Panc1 (cell line): Measurements from ENCODE around the gene ARHGAP8. TPM values are rescaled to one million over a fixed set of nuclear protein-coding genes. Genes with fewer than 3 reads are reported as not detected.
"Not testable (repeated sequence)": the region's sequence is repeated elsewhere in the genome, so short reads cannot be mapped to it uniquely, and the experiment has no call there.

Experiments used
- ATAC-seq: fragments of 200-7000 bp; cut with Tn5 transposase; 2 replicates; pipeline ENCODE4 v1.9.1; 2020; ENCODE audit warnings: mild to moderate bottlenecking, moderate library complexity
- BruUV-seq: library from RNA; stranded (reverse); fragments of 400-500 nt; replicated peaks from 2 replicates; lab custom pipeline; 2021; lab: Mats Ljungman, UMichigan
- CTCF ChIA-PET: fragments of 300-600 bp; sonication (Branson Sonifier 250); formaldehyde crosslinking; loops from one replicate; lab custom pipeline; 2022; ENCODE audit warnings: antibody characterized with exemption; lab: Charles Lee
- POLR2A ChIA-PET: fragments of 300-600 bp; sonication (Branson Sonifier 250); formaldehyde crosslinking; loops from one replicate; lab custom pipeline; 2022; ENCODE audit warnings: antibody characterized with exemption; lab: Charles Lee
- DNase-seq: peaks from one replicate; pipeline ENCODE4 v3.0.0-alpha.2; 2010; ENCODE audit warnings: low read depth, low spot score
- H3K27ac ChIP-seq: 2 replicates; pipeline ENCODE4 v1.5.1; 2011; ENCODE audit warnings: mild to moderate bottlenecking, low read length, inconsistent platforms
- H3K27me3 ChIP-seq: fragments of 200-500 bp; sonication (Bioruptor generic); 2 replicates; pipeline ENCODE4 v1.6.0; 2014; ENCODE audit warnings: low read length, inconsistent platforms; ENCODE audit not compliant: control insufficient read depth, insufficient read depth
- H3K36me3 ChIP-seq: fragments of 200-500 bp; sonication (Bioruptor generic); 2 replicates; pipeline ENCODE4 v1.5.1; 2014; ENCODE audit warnings: inconsistent platforms, mild to moderate bottlenecking, low read length, moderate library complexity; ENCODE audit not compliant: control insufficient read depth, insufficient read depth
- H3K4me1 ChIP-seq: 2 replicates; pipeline ENCODE4 v1.5.1; 2011; ENCODE audit warnings: inconsistent platforms, mild to moderate bottlenecking, low read length, moderate library complexity; ENCODE audit not compliant: control insufficient read depth, insufficient read depth
- H3K4me3 ChIP-seq, 2 experiments: 2 replicates each; pipeline ENCODE4 v1.5.1; 2011 to 2012; ENCODE audit warnings: low read depth in 2 of 2, low read length in 2 of 2, mild to moderate bottlenecking in 2 of 2, inconsistent platforms in 1 of 2, moderate library complexity in 1 of 2
- H3K9me3 ChIP-seq: fragments of 200-500 bp; sonication (Bioruptor generic); 2 replicates; pipeline ENCODE4 v1.5.1; 2014; ENCODE audit warnings: low read depth, mild to moderate bottlenecking, inconsistent platforms, low read length, moderate library complexity; ENCODE audit not compliant: control insufficient read depth, insufficient read depth
- POLR2AphosphoS5 ChIP-seq: IDR thresholded peaks from 2 replicates; pipeline ENCODE4 v1.6.1; 2012; ENCODE audit warnings: mild to moderate bottlenecking, low read depth, low read length, moderate library complexity
- SIN3A ChIP-seq: IDR thresholded peaks from 2 replicates; pipeline ENCODE4 v1.6.1; 2012; ENCODE audit warnings: low read depth, mild to moderate bottlenecking, low read length, moderate library complexity, borderline replicate concordance; ENCODE audit not compliant: insufficient read depth
- TCF7L2 ChIP-seq: IDR thresholded peaks from 2 replicates; pipeline ENCODE4 v1.6.1; 2011; ENCODE audit warnings: mild to moderate bottlenecking, low read depth, low read length, inconsistent platforms
- in situ Hi-C: cut with HindIII; loops from 2 replicates; pipeline ENCODE4 v1.10.0; 2016; ENCODE audit warnings: low sequenced_read_pairs, low pct_unique_long_range_greater_than_20kb
- intact Hi-C: fragments of 100-400 bp; cut with micrococcal nuclease; formaldehyde crosslinking; loops from one replicate; pipeline ENCODE4 v1.10.0; 2022; ENCODE audit not compliant: unreplicated experiment
- total RNA-seq: library from RNA; stranded (reverse); gene quantifications from one replicate; pipeline ENCODE4 v1.2.1, GENCODE V29; 2021; ENCODE audit not compliant: unreplicated experiment
- TF ChIP-seq, protein P1 (sequence below), 2 experiments: IDR thresholded peaks; 2 replicates each; pipeline ENCODE4 v1.6.1; 2011 to 2012; ENCODE audit warnings: low read depth in 2 of 2, control low read depth in 1 of 2, low read length in 1 of 2, mild to moderate bottlenecking in 1 of 2, moderate library complexity in 1 of 2; ENCODE audit not compliant: insufficient read depth in 1 of 2
- TF ChIP-seq, protein P2 (sequence below): fragments of 450-650 bp; IDR thresholded peaks from 2 replicates; pipeline ENCODE4 v1.5.1; 2017; ENCODE audit warnings: mild to moderate bottlenecking

ARHGAP8 gene
- total RNA-seq, 1 experiment from 2014 or later, result 9.2 TPM

DNA sequence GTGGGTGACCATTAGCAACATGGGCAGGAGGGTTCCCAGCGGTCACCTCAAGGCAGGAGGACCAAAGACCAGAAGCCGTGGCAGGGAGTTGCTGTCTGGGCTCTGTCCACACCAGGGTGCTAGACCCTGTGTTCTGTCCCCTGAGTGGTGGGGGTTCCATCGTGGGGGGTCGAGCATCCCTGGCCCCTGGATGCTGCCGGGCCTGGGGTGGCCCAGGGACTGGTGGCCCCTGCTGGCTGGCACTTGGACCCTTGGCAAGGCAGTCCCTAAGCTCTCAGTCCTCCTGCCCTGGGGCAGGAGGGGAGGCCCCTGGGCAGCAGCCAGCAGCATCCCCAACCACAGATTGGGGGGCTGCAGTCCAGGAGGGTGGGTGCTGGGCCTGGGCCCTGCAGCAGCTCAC is 13.4 kb upstream of the ARHGAP8 start:
- in situ Hi-C loops, result no loop called here
- ChIA-PET CTCF (no interaction called here), POLR2A (no interaction called here)
- BruUV-seq, result no TSS peak
- H3K27me3 ChIP-seq, result no peaks in the 10 kb centered on the region
- no peak overlapping the region for H3K27ac ChIP-seq
- no peaks in the 10 kb centered on the region for H3K36me3 ChIP-seq
- DNase-seq (no peak), ATAC-seq (no peak)
- no peak overlapping the region for H3K4me3 ChIP-seq
- no peaks in the 10 kb centered on the region for H3K4me1 ChIP-seq
- TF ChIP-seq, protein P1, sequence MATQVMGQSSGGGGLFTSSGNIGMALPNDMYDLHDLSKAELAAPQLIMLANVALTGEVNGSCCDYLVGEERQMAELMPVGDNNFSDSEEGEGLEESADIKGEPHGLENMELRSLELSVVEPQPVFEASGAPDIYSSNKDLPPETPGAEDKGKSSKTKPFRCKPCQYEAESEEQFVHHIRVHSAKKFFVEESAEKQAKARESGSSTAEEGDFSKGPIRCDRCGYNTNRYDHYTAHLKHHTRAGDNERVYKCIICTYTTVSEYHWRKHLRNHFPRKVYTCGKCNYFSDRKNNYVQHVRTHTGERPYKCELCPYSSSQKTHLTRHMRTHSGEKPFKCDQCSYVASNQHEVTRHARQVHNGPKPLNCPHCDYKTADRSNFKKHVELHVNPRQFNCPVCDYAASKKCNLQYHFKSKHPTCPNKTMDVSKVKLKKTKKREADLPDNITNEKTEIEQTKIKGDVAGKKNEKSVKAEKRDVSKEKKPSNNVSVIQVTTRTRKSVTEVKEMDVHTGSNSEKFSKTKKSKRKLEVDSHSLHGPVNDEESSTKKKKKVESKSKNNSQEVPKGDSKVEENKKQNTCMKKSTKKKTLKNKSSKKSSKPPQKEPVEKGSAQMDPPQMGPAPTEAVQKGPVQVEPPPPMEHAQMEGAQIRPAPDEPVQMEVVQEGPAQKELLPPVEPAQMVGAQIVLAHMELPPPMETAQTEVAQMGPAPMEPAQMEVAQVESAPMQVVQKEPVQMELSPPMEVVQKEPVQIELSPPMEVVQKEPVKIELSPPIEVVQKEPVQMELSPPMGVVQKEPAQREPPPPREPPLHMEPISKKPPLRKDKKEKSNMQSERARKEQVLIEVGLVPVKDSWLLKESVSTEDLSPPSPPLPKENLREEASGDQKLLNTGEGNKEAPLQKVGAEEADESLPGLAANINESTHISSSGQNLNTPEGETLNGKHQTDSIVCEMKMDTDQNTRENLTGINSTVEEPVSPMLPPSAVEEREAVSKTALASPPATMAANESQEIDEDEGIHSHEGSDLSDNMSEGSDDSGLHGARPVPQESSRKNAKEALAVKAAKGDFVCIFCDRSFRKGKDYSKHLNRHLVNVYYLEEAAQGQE (IDR thresholded peaks at IDR 0.05; ENCODE audit: insufficient read depth in 1 of 2, low read depth in 2 of 2, low read length in 1 of 2), result no peak
- TF ChIP-seq, protein P2, sequence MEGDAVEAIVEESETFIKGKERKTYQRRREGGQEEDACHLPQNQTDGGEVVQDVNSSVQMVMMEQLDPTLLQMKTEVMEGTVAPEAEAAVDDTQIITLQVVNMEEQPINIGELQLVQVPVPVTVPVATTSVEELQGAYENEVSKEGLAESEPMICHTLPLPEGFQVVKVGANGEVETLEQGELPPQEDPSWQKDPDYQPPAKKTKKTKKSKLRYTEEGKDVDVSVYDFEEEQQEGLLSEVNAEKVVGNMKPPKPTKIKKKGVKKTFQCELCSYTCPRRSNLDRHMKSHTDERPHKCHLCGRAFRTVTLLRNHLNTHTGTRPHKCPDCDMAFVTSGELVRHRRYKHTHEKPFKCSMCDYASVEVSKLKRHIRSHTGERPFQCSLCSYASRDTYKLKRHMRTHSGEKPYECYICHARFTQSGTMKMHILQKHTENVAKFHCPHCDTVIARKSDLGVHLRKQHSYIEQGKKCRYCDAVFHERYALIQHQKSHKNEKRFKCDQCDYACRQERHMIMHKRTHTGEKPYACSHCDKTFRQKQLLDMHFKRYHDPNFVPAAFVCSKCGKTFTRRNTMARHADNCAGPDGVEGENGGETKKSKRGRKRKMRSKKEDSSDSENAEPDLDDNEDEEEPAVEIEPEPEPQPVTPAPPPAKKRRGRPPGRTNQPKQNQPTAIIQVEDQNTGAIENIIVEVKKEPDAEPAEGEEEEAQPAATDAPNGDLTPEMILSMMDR, result no peak
- TF ChIP-seq POLR2AphosphoS5, result no peak
- TF ChIP-seq SIN3A, result no peak
- no peak for TF ChIP-seq TCF7L2
- intact Hi-C loops, result loop anchor here (5.0 kb wide), 1 partner anchor 42 kb away; no protein-coding TSS in a partner anchor
- no peaks in the 10 kb centered on the region for H3K9me3 ChIP-seq

DNA sequence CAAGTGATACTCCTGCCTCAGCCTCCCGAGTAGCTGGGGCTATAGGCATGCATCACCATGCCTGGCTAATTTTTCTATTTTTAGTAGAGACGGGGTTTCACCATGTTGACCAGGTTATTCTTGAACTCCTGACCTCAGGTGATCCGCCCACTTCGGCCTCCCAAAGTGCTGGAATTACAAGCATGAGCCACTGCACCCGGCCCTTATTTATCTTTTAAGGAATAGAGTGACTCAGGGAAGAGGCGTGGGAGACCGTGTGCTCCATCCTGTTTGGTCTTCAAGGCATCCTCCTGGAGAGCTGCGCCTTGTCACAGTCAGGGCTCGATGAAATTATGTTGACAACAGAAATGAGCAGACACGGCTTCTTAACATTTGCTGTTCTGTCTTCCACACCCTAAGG is 12.7 kb upstream of the ARHGAP8 start:
- H3K4me3 ChIP-seq, CTCF ChIA-PET, H3K4me1 ChIP-seq, H3K36me3 ChIP-seq, H3K27me3 ChIP-seq, H3K27ac ChIP-seq, in situ Hi-C loops, DNase-seq, ATAC-seq, BruUV-seq, H3K9me3 ChIP-seq: not testable (repeated sequence)
- POLR2A ChIA-PET, result interaction anchor here (0.6 kb wide), 1 partner anchor 369 kb away, joined by 3 read pairs; no protein-coding TSS in a partner anchor
- intact Hi-C loops, result loop anchor here (5.0 kb wide), 1 partner anchor 42 kb away; no protein-coding TSS in a partner anchor

DNA sequence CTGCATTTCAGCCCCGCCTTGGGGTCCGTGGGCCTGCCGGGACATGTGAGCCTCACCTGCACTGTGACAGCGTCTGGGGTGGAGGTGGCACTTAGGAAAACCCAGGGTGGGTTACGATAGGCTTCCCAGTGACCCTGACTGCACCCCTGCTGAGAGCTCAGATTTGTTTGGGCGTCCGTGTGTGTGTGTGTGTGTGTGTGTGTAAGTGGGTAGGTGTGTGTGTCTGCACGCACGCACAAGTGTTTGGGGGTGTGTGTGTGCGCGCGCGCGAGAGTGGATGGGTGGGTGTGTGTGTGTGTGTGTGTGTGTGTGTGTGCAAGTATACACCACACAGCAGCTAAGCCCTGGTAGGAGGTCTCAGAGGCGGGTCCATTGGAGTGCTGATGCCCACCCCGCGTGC is 12.1 kb upstream of the ARHGAP8 start:
- TF ChIP-seq SIN3A (no peak), POLR2AphosphoS5 (no peak), TCF7L2 (no peak)
- TF ChIP-seq, protein P1 (IDR thresholded peaks at IDR 0.05; ENCODE audit: insufficient read depth in 1 of 2, low read depth in 2 of 2, low read length in 1 of 2), result no peak
- TF ChIP-seq, protein P2, result no peak
- no TSS peak for BruUV-seq
- intact Hi-C loops (no loop called here), in situ Hi-C loops (no loop called here)
- no peaks in the 10 kb centered on the region for H3K36me3 ChIP-seq
- no peak overlapping the region for H3K27ac ChIP-seq
- H3K9me3 ChIP-seq, result no peaks in the 10 kb centered on the region
- H3K27me3 ChIP-seq, result no peaks in the 10 kb centered on the region
- POLR2A ChIA-PET, result interaction anchor here (0.6 kb wide), 1 partner anchor 368 kb away, joined by 3 read pairs; no protein-coding TSS in a partner anchor
- CTCF ChIA-PET, result no interaction called here
- H3K4me3 ChIP-seq, result no peak overlapping the region
- no peaks in the 10 kb centered on the region for H3K4me1 ChIP-seq
- no peak for DNase-seq
- ATAC-seq, result no peak
